HEK293 (cell line): ENCODE measurements around the gene IMMP2L.

Source experiments
- ZNF561 ChIP-seq: fragments of 450-650 bp; IDR thresholded peaks from 2 replicates; pipeline ENCODE4 v1.5.1; 2018; ENCODE audit warnings: missing biosample characterization, missing genetic modification characterization, borderline replicate concordance
- TF ChIP-seq, protein P1 (sequence below): fragments of 450-650 bp; formaldehyde crosslinking; IDR thresholded peaks from 2 replicates; pipeline ENCODE4 v1.5.1; 2016; ENCODE audit warnings: missing biosample characterization, missing genetic modification characterization

DNA sequence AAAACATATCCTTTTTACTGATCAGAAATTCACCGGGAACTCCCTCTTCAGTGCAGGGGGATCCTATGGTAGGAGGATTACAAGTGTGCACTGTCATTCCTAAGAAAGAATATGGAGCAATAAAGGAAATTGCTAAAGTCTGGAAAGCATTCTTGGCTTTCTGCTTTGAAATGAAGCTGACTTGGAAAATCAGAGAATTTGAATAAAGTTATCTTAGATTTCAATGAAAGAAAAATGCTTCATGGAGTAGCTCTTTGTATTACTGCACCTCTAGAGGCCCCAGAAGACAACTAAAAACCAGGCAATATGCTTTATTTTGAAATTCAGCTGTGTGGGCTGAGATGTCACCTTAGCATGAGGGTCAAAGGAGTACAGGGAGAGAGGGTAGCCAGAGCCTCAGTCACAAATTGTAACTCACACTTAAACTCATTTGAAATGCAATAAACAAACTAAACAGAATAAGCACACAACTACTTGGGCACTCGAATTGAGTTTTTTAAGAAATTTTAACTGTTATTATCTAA lies 102.5 kb downstream of the IMMP2L start:
- TF ChIP-seq, protein P1, sequence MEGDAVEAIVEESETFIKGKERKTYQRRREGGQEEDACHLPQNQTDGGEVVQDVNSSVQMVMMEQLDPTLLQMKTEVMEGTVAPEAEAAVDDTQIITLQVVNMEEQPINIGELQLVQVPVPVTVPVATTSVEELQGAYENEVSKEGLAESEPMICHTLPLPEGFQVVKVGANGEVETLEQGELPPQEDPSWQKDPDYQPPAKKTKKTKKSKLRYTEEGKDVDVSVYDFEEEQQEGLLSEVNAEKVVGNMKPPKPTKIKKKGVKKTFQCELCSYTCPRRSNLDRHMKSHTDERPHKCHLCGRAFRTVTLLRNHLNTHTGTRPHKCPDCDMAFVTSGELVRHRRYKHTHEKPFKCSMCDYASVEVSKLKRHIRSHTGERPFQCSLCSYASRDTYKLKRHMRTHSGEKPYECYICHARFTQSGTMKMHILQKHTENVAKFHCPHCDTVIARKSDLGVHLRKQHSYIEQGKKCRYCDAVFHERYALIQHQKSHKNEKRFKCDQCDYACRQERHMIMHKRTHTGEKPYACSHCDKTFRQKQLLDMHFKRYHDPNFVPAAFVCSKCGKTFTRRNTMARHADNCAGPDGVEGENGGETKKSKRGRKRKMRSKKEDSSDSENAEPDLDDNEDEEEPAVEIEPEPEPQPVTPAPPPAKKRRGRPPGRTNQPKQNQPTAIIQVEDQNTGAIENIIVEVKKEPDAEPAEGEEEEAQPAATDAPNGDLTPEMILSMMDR (tag by site-specific recombination): no peak
- TF ChIP-seq ZNF561 (tag by site-specific recombination): no peak
